Gastrocnemius medialis (tissue), 4 donors: Measurements from ENCODE around the gene RAB20. TPM values are rescaled to one million over a fixed set of nuclear protein-coding genes. Genes with fewer than 3 reads are reported as not detected.
A peak's percentile ranks its signal among the peaks of the same experiment; 100 is the strongest.

ENCODE experiments used
- ATAC-seq, 2 donors: fragments of 150-250 bp; one replicate each; pipeline ENCODE4 v1.9.1; 2016
- DNase-seq, 2 donors: peaks; one replicate each; pipeline ENCODE4 v3.0.0-alpha.2; 2019
- H3K27ac ChIP-seq, 4 donors: fragments of 200-600 bp; sonication (generic); 1 replicate in 1 of 4; 2 replicates in 3 of 4; pipeline ENCODE4 v1.5.1; 2016 to 2018; ENCODE audit warnings: mild to moderate bottlenecking in 2 of 4, moderate library complexity in 1 of 4
- H3K27me3 ChIP-seq, 3 donors: fragments of 200-600 bp; sonication (generic) in 2 of 3; 1 replicate in 1 of 3; 2 replicates in 2 of 3; pipeline versions ENCODE4 v1.5.1 to v1.6.0; 2016 to 2019; ENCODE audit warnings: mild to moderate bottlenecking in 1 of 3, moderate library complexity in 1 of 3
- H3K36me3 ChIP-seq, 2 donors: fragments of 200-600 bp; sonication (generic) in 1 of 2; one replicate each; pipeline ENCODE4 v1.5.1; 2017 to 2018
- H3K4me1 ChIP-seq, 2 donors: fragments of 200-600 bp; sonication (generic) in 1 of 2; one replicate each; pipeline ENCODE4 v1.5.1; 2016 to 2017; ENCODE audit warnings: mild to moderate bottlenecking in 2 of 2
- H3K4me3 ChIP-seq, 4 donors: fragments of 200-600 bp; sonication (generic) in 3 of 4; 1 replicate in 1 of 4; 2 replicates in 3 of 4; pipeline ENCODE4 v1.5.1; 2016 to 2019; ENCODE audit warnings: mild to moderate bottlenecking in 2 of 4
- H3K9me3 ChIP-seq, 3 donors: fragments of 200-600 bp; sonication (generic) in 2 of 3; 1 replicate in 1 of 3; 2 replicates in 2 of 3; pipeline ENCODE4 v1.5.1; 2016 to 2019
- CTCF ChIP-seq, 5 experiments: fragments of 450-650 bp in 3 of 5; fragments of 200-600 bp in 2 of 5; sonication (generic) in 2 of 5; IDR thresholded peaks in 4 of 5; conservative IDR thresholded peaks in 1 of 5; 1 replicate in 4 of 5; 2 replicates in 1 of 5; pipeline ENCODE4 v1.5.1; 2016 to 2019; ENCODE audit warnings: antibody characterized with exemption in 5 of 5, mild to moderate bottlenecking in 3 of 5, moderate library complexity in 3 of 5
- POLR2A ChIP-seq, 2 donors: fragments of 450-650 bp; IDR thresholded peaks; one replicate each; pipeline ENCODE4 v1.6.1; 2017; ENCODE audit warnings: antibody characterized with exemption in 2 of 2, mild to moderate bottlenecking in 2 of 2, moderate library complexity in 2 of 2
- in situ Hi-C, 4 donors: fragments of 200-750 bp; cut with MboI; loops; one replicate each; pipeline versions ENCODE4 v1.15.0 to v1.8.0; 2017; ENCODE audit warnings: low sequenced_read_pairs in 4 of 4
- intact Hi-C: fragments of 100-400 bp; cut with DNase I; formaldehyde crosslinking; loops from one replicate; pipeline ENCODE4 v1.15.1; 2023; ENCODE audit warnings: low total_unique reads
- total RNA-seq, 4 donors: library from RNA; depleted of rRNA; stranded (reverse); fragments of >200 nt; gene quantifications; one replicate each; pipeline versions ENCODE4 v1.1.0 to v1.2.3, GENCODE V29; 2016

Gene RAB20
- total RNA-seq, 4 donors from 2014 or later = 0.31 to 9.1 (median 2.0) TPM

- Histone ChIP-seq H3K27me3 (no peaks in the 10 kb centered on the region), H3K4me3 (no peak overlapping the region), H3K4me1 (peaks cover 5 to 10% of the 10 kb centered on the region in 2 donors), H3K9me3 (no peaks in the 10 kb centered on the region), H3K27ac (peak overlapping the region in 2 of 4 donors; percentile 27 to 75), H3K36me3 (peaks cover 0 to 24% of the 10 kb centered on the region in 2 donors)
- DNase-seq = no peak
- intact Hi-C loops (loop anchor here (10.0 kb wide), 1 partner anchor 539 kb away; no protein-coding TSS in a partner anchor), in situ Hi-C loops (no loop called here)
- ATAC-seq = no peak
- TF ChIP-seq POLR2A (IDR thresholded peaks at IDR 0.05) (no peak), CTCF (IDR thresholded peaks at IDR 0.05 in 4 of 5, conservative IDR thresholded peaks at IDR 0.05 in 1 of 5) (no peak)
Observed at GRCh38 chr13:110496281-110496680, 65.2 kb downstream of the RAB20 start.

- H3K36me3 ChIP-seq = peaks cover 0 to 24% of the 10 kb centered on the region in 2 donors
- no peak overlapping the region for H3K4me3 ChIP-seq
- H3K4me1 ChIP-seq = peaks cover 5 to 10% of the 10 kb centered on the region in 2 donors
- DNase-seq (no peak), ATAC-seq (no peak)
- TF ChIP-seq CTCF (IDR thresholded peaks at IDR 0.05 in 4 of 5, conservative IDR thresholded peaks at IDR 0.05 in 1 of 5) = no peak
- TF ChIP-seq POLR2A (IDR thresholded peaks at IDR 0.05) = no peak
- intact Hi-C loops (loop anchor here (10.0 kb wide), 1 partner anchor 539 kb away; no protein-coding TSS in a partner anchor), in situ Hi-C loops (no loop called here)
- H3K27ac ChIP-seq = peak overlapping the region in 2 of 4 donors; percentile 27 to 75
- no peaks in the 10 kb centered on the region for H3K9me3 ChIP-seq
- H3K27me3 ChIP-seq = no peaks in the 10 kb centered on the region
Observed at GRCh38 chr13:110495881-110496280, 65.6 kb downstream of the RAB20 start.

GRCh38 chr13:110495376-110495775 lies 66.1 kb downstream of the RAB20 start:
- DNase-seq (no peak), ATAC-seq (no peak)
- in situ Hi-C loops = no loop called here

GRCh38 chr13:110493613-110494012 lies 67.9 kb downstream of the RAB20 start:
- no peak for DNase-seq
- peaks cover 0 to 23% of the 10 kb centered on the region in 2 donors for H3K36me3 ChIP-seq
- peaks cover 2 to 5% of the 10 kb centered on the region in 2 donors for H3K4me1 ChIP-seq
- no peak for ATAC-seq
- intact Hi-C loops (loop anchor here (10.0 kb wide), 1 partner anchor 541 kb away; no protein-coding TSS in a partner anchor), in situ Hi-C loops (no loop called here)
- TF ChIP-seq CTCF (IDR thresholded peaks at IDR 0.05 in 4 of 5, conservative IDR thresholded peaks at IDR 0.05 in 1 of 5) = no peak
- no peak for TF ChIP-seq POLR2A (IDR thresholded peaks at IDR 0.05)
- no peak overlapping the region for H3K4me3 ChIP-seq
- no peak overlapping the region for H3K27ac ChIP-seq
- H3K27me3 ChIP-seq = no peaks in the 10 kb centered on the region
- H3K9me3 ChIP-seq = no peaks in the 10 kb centered on the region

More at GRCh38 chr13:110495376-110495775, 66.1 kb downstream of the RAB20 start:
- H3K9me3 ChIP-seq = no peaks in the 10 kb centered on the region
- H3K4me3 ChIP-seq = no peak overlapping the region
- H3K27ac ChIP-seq = peak overlapping the region in 1 of 4 donors; percentile 27
- peaks cover 5 to 10% of the 10 kb centered on the region in 2 donors for H3K4me1 ChIP-seq
- H3K36me3 ChIP-seq = peaks cover 0 to 23% of the 10 kb centered on the region in 2 donors
- H3K27me3 ChIP-seq = no peaks in the 10 kb centered on the region
- intact Hi-C loops = loop anchor here (10.0 kb wide), 1 partner anchor 539 kb away; no protein-coding TSS in a partner anchor
- TF ChIP-seq CTCF (IDR thresholded peaks at IDR 0.05 in 4 of 5, conservative IDR thresholded peaks at IDR 0.05 in 1 of 5) (no peak), POLR2A (IDR thresholded peaks at IDR 0.05) (no peak)
